Activated CD4-positive, alpha-beta T cell treated with anti-CD3 and anti-CD28 coated beads, Interleukin-2, amount 50 U/mL, for 24 hours (primary cell): ENCODE results near the gene NUP37.
"Not testable (repeated sequence)": the region's sequence is repeated elsewhere in the genome, so short reads cannot be mapped to it uniquely, and the experiment has no call there.

ENCODE experiments used
- DNase-seq, 2 donors: peaks; one replicate each; pipeline ENCODE4 v3.0.0-alpha.2; 2020; ENCODE audit warnings: low read depth in 1 of 2, low spot score in 1 of 2

Gene NUP37, protein sequence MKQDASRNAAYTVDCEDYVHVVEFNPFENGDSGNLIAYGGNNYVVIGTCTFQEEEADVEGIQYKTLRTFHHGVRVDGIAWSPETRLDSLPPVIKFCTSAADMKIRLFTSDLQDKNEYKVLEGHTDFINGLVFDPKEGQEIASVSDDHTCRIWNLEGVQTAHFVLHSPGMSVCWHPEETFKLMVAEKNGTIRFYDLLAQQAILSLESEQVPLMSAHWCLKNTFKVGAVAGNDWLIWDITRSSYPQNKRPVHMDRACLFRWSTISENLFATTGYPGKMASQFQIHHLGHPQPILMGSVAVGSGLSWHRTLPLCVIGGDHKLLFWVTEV

DNA sequence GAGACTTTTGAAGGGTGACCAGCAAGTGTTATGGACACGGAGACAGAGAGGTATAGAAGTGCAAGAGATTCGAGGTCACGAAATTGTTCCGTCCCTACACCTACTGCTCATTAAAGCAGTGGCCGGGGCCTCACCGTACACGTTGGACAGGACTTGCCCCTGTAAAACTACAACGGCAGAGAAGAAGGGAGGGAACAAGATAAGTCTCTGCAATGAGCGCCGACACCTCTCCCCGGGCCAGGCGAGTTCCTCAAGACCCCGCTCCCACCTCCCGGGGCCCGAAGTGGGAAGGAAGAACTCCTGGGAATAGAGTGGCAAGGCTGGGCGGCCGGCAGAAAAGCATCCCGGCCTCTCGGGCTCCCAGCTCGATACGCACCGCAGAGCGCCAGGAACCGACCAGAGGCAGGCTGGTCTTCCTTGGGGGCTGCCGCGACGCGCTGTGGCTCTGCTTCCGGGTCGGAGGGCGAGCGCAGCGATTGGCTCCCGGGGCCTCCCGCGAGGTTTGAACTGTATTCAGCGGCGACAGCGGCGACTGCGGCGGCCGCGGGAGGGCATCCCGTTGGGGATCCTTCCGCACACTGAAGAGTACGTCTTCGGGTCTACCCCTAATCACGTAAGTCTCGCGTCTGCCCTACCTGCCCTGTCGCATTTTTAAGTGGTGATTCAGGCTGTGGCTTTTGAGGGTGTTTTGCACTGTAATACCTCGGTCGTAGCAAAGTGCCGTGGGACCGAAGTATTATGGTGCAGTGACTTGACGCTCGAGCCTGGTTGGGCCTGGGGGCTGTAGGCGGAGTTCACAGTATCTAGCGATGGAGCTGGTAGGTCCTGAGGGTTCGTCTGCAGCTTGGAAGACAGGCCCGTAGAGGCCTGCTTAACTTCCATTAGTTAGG, at the start of gene NUP37, which contains the start of gene PARPBP:
Gene NUP37 (minus strand): TSS at position 441 of the 890 bp plus-strand sequence. CDS start 1,596 bp downstream, outside the sequence.
Gene PARPBP (plus strand): TSS at position 510 of the 890 bp plus-strand sequence. CDS start 3,706 bp downstream, outside the sequence.
- peak; percentile 73 to 87 for DNase-seq

DNA sequence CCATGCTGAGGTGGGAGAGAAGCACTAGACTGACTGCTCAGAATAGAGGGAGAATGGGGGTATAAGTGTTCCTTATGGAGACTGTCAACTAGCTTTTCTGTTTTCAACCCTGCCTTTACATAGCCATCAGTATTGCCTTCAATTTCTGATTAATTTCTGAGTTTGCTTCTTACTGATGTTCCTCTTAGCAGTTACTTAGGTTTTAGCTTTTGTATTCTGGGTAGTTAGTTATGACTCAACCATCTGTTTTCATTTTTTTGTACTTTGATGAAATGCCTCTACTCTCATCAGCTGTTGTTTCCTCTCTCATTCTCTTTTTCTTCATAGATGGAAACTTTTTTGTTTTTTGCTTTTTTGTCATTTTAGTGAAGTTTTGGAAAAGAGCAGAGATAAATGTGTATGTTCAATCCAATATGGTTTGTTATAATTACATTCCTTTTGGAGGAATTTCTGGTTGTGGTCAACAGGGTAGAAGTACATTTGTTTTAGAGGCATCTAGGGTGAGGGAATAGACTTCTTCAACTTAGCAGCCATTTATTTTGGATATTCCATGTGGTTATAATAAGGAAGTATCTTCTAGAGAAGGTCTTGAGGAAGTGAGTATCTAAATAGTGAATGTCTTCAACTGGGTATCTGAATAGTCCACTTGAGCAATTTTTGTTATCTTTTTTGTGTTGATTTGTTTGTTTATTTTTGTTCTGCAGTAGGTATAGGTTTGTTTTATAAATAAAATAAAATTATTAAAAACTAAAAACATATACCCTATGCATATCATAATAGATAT, 48.1 kb upstream of the NUP37 start:
- DNase-seq, result no peak

DNA sequence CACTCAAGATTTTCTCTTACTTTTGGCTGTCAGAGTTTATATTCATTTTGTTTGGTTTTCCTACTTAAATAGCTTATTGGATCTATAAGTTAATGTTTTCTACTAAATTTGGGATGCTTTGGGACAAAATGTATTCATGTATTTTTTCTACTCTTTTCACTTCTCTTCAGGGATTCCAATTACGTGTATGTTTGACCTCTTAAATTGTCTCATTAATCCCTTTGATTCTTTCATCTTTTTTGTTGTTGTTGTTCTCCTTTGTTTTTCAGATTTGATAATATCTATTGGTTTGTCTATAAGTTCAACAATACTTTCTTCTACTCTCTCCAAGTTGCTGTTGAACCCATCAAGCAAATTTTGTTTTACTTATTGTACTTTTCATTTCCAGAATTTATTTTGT, 43.5 kb upstream of the NUP37 start:
- DNase-seq, result no peak

DNA sequence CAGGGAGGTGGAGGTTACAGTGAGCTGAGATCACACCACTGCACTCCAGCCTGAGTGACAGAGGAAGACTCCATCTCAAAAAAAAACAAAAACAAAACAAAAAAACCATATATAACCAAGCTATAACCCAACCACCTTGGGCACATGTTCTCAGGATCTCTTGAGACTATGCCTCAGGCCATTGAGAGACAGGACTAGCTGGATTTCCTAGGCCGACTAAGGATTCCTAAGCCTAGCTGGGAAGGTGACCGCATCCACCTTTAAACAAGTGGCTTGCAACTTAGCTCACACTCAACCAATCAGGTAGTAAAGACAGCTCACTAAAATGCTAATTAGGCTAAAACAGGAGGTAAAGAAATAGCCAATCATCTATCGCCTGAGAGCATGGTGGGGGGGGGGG, 35.3 kb upstream of the NUP37 start:
- not testable (repeated sequence) for DNase-seq

DNA sequence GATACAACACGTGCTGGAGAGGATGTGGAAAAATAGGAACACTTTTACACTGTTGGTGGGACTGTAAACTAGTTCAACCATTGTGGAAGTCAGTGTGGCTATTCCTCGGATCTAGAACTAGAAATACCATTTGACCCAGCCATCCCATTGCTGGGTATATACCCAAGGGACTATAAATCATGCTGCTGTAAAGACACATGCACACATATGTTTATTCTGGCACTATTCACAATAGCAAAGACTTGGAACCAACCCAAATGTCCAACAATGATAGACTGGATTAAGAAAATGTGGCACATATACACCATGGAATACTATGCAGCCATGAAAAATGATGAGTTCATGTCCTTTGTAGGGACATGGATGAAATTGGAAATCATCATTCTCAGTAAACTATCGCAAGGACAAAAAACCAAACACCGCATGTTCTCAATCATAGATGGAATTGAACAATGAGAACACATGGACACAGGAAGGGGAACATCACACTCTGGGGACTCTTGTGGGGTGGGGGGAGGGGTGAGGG, 27.2 kb upstream of the NUP37 start:
- DNase-seq, result not testable (repeated sequence)

DNA sequence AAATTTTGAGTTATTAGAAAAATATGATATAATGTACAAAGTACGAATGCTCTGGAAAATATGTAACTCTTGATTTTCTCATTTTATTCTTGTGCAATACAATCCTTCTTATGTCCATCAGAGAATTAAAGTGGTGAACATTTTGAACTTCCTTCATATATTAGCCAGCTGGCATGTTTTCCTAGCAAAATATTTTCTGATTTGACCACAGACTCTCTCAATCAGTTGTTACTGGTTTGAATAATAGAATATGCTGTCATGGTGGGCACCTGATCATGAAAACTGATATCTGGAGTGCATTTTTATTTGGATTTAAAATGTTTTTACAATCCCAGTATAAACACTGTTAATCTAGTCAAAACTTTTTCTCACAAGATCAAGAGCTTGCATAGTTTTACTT, 24.3 kb upstream of the NUP37 start:
- no peak for DNase-seq

DNA sequence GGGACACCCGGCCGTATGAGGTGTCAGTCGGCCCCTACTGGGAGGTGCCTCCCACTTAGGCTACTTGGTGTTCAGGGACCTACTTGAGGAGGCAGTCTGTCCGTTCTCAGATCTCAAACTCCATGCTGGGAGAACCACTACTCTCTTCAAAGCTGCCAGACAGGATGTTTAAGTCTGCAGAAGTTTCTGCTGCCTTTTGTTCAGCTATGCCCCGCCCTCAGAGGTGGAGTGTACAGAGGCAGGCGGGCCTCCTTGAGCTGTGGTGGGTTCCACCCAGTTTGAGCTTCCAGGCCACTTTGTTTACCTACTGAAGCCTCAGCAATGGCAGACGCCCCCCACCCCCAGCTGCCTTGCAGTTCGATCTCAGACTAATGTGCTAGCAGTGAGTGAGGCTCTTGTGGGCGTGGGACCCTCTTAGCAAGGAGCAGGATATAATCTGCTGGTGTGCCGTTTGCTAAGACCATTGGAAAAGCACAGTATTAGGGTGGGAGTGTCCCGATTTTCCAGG, 23.0 kb upstream of the NUP37 start:
- not testable (repeated sequence) for DNase-seq

DNA sequence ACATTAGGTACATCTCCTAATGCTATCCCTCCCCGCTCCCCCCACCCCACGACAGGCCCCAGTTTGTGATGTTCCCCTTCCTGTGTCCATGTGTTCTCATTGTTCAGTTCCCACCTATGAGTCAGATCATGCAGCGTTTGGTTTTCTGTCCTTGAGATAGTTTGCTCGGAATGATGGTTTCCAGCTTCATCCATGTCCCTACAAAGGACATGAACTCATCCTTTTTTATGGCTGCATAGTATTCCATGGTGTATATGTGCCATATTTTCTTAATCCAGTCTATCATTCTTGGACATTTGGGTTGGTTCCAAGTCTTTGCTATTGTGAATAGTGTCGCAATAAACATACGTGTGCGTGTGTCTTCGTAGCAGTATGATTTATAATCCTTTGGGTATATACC, 17.7 kb upstream of the NUP37 start:
- not testable (repeated sequence) for DNase-seq

DNA sequence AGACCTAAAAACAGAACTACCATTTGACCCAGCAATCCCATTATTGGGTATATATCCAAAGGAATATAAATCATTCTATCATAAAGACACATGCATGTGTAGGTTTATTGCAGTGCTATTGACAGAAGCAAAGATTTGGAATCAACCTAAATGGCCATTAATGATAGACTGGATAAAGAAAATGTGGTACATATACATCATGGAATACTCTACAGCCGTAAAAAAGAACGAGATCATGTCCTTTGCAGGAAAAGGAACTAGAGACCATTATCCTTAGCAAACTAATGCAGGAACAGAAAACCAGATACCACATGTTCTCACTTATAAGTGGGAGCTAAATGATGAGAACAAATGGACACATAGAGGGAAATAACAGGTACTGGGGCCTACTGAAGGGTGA, 11.5 kb upstream of the NUP37 start:
- not testable (repeated sequence) for DNase-seq

DNA sequence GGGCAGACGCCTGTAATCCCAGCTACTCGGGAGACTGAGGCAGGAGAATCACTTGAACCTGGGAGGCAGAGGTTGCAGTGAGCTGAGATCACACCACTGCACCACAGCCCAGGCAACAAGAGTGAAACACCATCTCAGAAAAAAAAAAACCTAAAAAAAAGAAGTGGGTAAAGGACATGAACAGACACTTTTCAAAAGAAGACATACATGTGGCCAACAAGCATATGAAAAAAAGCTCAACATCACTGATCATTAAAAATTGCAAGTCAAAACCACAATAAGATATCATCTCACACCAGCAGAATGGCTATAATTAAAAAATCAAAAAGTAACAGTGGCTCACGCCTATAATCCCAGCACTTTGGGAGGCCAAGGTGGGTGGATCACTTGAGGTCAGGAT, 10.8 kb upstream of the NUP37 start:
- DNase-seq, result not testable (repeated sequence)

DNA sequence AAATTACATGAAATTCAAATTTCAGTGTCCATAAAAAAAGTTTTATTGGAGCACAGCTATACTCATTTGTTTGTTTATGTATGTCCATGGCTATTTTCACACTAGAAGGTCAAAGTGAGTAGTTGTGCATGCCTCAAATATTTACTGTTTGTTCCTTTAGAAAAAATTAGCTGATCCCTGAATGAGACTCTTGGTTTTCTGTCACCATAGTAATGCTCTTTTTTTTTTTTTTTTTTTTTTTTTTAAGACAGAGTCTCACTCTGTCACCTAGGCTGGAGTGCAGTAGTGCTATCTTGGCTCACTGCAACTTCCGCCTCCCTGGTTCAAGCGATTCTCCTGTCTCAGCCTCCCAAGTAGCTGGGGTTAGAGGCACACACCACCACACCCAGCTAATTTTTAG, 1.4 kb upstream of the NUP37 start:
- not testable (repeated sequence) for DNase-seq

DNA sequence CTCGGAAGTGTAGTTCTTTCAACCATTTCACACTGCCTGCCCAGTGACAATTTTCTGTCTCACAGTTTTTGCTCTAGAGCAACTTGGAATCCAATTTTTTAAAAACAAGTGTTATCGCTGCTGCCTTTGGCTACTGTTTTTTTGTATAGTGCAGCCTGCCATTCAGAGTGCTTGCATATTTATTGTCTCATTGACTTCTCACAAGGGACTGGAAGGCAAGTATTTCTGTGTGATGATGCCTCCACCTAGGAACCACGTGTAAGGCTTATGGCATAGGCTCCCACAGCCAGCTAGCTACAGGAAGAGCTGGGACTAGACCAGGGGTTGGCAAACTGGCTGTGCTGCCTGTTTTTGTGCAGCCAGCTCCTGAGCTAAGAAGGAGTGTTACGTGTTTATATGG, 972 bp upstream of the NUP37 start:
- no peak for DNase-seq

DNA sequence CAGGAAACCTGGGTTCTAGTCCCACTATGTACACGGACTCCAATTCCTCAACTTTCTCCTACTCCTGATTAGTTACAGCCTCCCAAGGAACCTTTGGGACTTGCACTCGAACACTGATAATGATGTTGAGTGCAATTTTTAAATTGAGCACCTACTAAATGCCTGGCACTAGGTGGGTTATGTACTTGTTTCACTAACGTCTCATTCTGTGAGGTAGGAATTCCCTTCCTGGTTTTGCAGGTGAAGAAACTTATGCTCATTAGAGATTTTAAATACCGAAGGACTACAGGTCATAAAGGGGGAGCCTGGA, 605 bp upstream of the NUP37 start:
- no peak for DNase-seq

DNA sequence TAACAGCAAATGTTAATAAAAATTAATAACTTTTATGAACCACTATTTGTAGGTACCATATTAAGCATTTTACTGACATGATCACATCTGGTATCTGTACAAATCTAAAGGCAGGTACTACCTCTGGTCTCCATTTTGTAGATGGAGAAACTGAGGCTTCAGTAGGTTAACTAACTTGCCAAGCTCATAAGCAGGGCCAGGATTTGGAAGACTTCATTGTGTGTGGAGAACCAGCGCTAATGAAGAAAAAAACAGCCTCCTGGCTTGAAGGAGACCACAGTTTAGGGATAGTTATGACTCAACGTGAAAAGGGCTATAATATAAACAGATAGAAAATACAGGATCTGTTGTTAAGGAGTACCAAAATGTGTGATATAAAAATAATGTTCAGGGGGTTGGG, 1.0 kb downstream of the NUP37 start:
- DNase-seq, result no peak

DNA sequence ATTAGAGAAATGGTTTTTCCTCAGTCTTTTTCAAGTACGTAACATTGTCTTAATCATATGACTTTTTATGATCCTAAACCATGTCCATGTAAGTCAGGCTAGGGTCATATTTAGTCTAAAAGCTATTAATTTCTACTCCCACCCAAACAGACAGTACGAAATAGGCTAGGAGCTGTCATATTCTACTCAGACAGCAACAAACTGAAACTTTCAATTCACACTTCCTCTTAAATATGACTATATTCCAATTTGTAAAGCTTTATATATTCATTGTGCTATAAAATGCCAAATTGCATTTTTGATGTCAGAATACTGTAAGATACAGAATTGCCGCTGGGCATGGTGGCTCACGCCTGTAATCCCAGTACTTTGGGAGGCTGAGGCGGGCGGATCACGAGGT, 3.5 kb downstream of the NUP37 start:
- DNase-seq, result no peak

DNA sequence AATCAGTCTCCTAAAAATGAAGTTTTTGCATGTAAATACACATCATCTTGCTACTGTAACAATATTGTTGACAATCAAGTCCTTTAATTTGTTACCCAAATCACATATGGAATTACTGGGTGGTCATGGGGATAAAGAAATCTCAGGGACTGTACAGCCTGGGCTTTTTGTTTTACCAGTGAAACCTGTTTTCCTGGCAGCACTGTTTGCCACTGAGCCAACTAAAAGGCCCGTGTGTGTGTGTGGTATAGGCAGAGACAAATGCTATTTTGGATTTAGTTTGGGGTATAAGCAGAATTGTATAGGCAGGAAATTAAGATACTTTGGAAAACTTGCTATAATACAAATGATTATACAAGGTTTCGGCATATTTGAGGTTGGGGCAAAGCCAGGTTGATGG, 5.7 kb downstream of the NUP37 start:
- no peak for DNase-seq

DNA sequence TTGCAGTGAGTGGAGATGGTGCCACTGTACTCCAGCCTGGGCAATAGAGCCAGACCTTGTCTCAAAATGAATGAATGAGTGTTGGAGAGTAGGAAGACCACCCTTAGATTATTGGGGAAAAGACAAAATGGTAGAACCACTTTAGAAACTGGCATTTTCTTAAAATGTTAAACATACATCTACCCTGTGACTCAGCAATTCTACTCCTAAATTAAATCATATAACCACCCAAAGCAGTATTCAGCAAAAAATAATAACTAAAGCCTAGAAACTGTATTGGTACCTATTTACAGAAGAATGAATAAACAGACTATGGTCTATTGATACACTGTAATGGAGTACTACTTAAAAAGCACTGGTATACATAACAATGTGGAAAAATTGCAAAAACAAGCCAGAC, 9.1 kb downstream of the NUP37 start:
- no peak for DNase-seq

DNA sequence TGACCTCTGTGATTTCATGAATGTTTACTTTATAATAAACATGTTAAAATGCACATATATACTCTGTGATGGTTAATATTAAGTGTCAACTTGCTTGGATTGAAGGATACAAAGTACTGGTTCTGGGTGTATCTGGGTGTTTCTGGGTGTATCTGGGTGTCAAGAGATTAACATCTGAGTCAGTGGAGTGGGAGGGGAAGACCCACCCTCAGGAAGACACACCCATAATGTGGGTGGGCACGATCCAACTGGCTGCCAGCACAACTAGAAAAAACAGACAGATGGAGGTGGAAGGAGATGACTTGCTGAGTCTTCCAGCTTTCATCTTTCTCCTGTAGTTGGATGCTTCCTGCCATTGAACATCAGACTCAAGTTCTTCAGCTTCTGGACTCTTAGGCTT, 11.9 kb downstream of the NUP37 start:
- DNase-seq, result no peak

DNA sequence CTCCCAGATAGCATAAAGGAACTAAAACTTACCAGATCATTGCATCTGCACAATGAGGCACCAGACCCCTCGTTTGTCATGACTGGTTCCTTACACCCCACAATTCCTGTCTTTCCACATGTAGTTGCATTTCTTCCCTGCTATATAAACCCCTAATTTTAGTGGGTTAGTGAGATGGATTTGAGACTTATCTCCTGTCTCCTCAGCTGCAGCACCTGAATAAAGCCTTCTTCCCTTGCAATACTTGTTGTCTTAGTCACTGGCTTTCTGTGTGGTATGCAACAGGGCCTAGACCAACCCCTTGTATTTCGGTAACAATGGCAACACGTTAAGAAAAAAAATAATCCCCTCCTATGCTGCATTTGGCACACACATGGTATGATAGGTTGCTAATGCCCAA, 13.0 kb downstream of the NUP37 start:
- no peak for DNase-seq

DNA sequence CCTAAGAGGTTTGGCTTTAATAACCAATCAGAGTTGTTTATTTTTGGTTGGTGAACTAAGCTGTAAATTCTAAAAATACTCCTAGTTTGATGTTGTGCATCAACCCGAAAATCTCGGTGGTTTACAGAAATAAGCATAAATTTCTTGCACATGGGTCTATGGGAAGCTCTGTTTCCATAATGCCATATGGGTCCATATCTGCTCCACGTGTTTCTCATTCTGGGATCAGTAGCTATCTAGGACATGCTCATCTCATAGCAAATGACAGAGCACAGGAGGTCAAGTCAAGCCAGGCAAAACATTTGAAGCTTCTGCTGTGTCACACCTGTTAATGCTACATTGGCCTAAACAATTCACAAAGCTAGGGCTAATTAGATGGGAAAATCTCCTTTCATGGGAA, 23.1 kb downstream of the NUP37 start:
- DNase-seq, result no peak

DNA sequence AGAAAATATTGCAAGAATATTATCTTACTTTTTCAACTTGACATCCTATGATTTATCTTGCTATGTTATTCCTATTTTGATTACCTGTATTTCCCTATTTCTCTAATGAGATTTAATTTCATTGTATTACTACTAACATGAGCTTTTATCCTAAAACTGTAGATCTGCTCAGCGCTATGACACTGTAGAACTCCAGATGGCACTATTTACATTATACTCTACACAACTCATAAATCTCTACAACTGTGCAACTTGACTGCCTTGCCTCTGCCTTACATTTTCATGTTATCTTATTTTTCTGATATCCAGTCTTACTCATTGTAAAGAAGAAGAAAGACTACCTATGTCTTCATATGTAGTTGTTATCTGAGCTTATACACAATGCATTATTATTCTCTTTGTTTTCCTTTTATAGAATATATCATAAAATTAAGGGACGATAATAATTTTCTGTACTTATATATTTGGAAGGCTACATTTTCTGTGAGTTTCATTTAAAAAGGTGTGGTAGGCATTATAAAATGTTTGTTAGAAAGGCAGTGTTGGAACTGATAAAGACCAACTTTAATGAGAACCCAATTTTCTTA, 24.1 kb downstream of the NUP37 start:
- no peak for DNase-seq
